Measurements from ENCODE around the gene VN1R4.

DNA sequence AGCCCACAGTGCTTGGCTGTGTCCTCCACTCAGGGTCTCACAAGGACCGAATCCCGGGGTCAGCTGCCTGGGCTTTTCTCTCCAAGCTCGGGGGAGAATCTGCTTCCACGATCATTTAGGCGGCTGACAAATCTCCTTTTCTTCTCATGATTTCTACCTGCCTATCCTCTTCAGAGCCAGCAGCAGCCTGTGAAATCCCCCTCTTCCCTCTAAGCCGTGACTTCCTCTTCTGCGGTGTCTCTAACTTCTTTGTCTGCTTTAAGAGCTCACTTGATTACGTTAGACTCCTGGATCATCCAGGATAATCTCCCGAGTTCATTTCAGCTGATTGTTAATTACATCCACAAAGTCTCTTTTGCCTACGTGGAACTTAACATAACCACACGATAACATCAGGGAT is 43.5 kb upstream of the VN1R4 start:
- TF ChIP-seq, protein P1, sequence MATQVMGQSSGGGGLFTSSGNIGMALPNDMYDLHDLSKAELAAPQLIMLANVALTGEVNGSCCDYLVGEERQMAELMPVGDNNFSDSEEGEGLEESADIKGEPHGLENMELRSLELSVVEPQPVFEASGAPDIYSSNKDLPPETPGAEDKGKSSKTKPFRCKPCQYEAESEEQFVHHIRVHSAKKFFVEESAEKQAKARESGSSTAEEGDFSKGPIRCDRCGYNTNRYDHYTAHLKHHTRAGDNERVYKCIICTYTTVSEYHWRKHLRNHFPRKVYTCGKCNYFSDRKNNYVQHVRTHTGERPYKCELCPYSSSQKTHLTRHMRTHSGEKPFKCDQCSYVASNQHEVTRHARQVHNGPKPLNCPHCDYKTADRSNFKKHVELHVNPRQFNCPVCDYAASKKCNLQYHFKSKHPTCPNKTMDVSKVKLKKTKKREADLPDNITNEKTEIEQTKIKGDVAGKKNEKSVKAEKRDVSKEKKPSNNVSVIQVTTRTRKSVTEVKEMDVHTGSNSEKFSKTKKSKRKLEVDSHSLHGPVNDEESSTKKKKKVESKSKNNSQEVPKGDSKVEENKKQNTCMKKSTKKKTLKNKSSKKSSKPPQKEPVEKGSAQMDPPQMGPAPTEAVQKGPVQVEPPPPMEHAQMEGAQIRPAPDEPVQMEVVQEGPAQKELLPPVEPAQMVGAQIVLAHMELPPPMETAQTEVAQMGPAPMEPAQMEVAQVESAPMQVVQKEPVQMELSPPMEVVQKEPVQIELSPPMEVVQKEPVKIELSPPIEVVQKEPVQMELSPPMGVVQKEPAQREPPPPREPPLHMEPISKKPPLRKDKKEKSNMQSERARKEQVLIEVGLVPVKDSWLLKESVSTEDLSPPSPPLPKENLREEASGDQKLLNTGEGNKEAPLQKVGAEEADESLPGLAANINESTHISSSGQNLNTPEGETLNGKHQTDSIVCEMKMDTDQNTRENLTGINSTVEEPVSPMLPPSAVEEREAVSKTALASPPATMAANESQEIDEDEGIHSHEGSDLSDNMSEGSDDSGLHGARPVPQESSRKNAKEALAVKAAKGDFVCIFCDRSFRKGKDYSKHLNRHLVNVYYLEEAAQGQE (IDR thresholded peaks at IDR 0.05) = no peak
- TF ChIP-seq, protein P2, sequence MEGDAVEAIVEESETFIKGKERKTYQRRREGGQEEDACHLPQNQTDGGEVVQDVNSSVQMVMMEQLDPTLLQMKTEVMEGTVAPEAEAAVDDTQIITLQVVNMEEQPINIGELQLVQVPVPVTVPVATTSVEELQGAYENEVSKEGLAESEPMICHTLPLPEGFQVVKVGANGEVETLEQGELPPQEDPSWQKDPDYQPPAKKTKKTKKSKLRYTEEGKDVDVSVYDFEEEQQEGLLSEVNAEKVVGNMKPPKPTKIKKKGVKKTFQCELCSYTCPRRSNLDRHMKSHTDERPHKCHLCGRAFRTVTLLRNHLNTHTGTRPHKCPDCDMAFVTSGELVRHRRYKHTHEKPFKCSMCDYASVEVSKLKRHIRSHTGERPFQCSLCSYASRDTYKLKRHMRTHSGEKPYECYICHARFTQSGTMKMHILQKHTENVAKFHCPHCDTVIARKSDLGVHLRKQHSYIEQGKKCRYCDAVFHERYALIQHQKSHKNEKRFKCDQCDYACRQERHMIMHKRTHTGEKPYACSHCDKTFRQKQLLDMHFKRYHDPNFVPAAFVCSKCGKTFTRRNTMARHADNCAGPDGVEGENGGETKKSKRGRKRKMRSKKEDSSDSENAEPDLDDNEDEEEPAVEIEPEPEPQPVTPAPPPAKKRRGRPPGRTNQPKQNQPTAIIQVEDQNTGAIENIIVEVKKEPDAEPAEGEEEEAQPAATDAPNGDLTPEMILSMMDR (IDR thresholded peaks at IDR 0.05) = no peak
- TF ChIP-seq EHMT2 (IDR thresholded peaks at IDR 0.05; ENCODE audit: low read depth) = no peak
- TF ChIP-seq BHLHE40 (IDR thresholded peaks at IDR 0.05; ENCODE audit: low read depth, low read length) = no peak
- TF ChIP-seq, protein P3, sequence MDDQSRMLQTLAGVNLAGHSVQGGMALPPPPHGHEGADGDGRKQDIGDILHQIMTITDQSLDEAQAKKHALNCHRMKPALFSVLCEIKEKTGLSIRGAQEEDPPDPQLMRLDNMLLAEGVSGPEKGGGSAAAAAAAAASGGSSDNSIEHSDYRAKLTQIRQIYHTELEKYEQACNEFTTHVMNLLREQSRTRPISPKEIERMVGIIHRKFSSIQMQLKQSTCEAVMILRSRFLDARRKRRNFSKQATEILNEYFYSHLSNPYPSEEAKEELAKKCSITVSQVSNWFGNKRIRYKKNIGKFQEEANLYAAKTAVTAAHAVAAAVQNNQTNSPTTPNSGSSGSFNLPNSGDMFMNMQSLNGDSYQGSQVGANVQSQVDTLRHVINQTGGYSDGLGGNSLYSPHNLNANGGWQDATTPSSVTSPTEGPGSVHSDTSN (IDR thresholded peaks at IDR 0.05) = no peak
- TF ChIP-seq, protein P4, sequence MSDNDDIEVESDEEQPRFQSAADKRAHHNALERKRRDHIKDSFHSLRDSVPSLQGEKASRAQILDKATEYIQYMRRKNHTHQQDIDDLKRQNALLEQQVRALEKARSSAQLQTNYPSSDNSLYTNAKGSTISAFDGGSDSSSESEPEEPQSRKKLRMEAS (IDR thresholded peaks at IDR 0.05) = no peak
- TF ChIP-seq CEBPB (IDR thresholded peaks at IDR 0.05) = no peak

Measured in A549 (cell line).